SK-N-SH (cell line): Measurements from ENCODE around the gene NUAK1. TPM values are rescaled to one million over a fixed set of nuclear protein-coding genes. Genes with fewer than 3 reads are reported as not detected.

Experiments
- CTCF ChIA-PET: fragments of 300-600, 350-600 bp; formaldehyde crosslinking; extraction: SDS; loops from one replicate; lab custom pipeline; 2021; lab: Yijun Ruan, JAX
- POLR2A ChIA-PET: fragments of 350-600 bp; sonication (Branson Sonifier 250); formaldehyde crosslinking; extraction: SDS; loops from one replicate; lab custom pipeline; 2020; ENCODE audit warnings: antibody characterized with exemption, inconsistent platforms; lab: Yijun Ruan, JAX
- DNase-seq: peaks from one replicate; pipeline ENCODE4 v3.0.0; 2012
- H2AFZ ChIP-seq: fragments of 200-600 bp; sonication (generic); 2 replicates; pipeline ENCODE4 v1.8.1; 2016; ENCODE audit warnings: antibody characterized with exemption, mild to moderate bottlenecking, low read depth
- H3F3A ChIP-seq: fragments of 200-600 bp; sonication (generic); replicated peaks from 2 replicates; pipeline ENCODE3; 2016; ENCODE audit warnings: antibody characterized with exemption, mild to moderate bottlenecking; ENCODE audit not compliant: insufficient read depth
- H3K27ac ChIP-seq, 2 experiments: fragments of 200-500 bp in 1 of 2; fragments of 200-600 bp in 1 of 2; sonication (Bioruptor generic) in 1 of 2; sonication (generic), shearing (Covaris generic) in 1 of 2; 2 replicates each; pipeline versions ENCODE4 v1.5.1 to v1.6.1; 2014 to 2016; ENCODE audit warnings: low read depth in 2 of 2, inconsistent platforms in 1 of 2, low read length in 1 of 2, mild to moderate bottlenecking in 1 of 2, mixed read lengths in 1 of 2
- H3K27me3 ChIP-seq: fragments of 200-600 bp; sonication (generic), shearing (Covaris generic); 2 replicates; pipeline ENCODE4 v1.6.1; 2016; ENCODE audit warnings: mixed run types; ENCODE audit not compliant: insufficient read depth
- H3K36me3 ChIP-seq, 2 experiments: fragments of 200-500 bp in 1 of 2; fragments of 200-600 bp in 1 of 2; sonication (Bioruptor generic) in 1 of 2; sonication (generic) in 1 of 2; replicated peaks in 1 of 2; 2 replicates each; pipeline versions ENCODE3 to v1.5.1; 2014 to 2016; ENCODE audit warnings: low read length in 1 of 2, mild to moderate bottlenecking in 1 of 2; ENCODE audit not compliant: insufficient read depth in 2 of 2, control insufficient read depth in 1 of 2
- H3K4me1 ChIP-seq, 2 experiments: fragments of 200-500 bp in 1 of 2; fragments of 200-600 bp in 1 of 2; sonication (Bioruptor generic) in 1 of 2; sonication (generic), shearing (Covaris generic) in 1 of 2; 2 replicates each; pipeline versions ENCODE4 v1.5.1 to v1.6.1; 2014 to 2016; ENCODE audit warnings: low read depth in 1 of 2, low read length in 1 of 2, mixed run types in 1 of 2; ENCODE audit not compliant: insufficient read depth in 2 of 2, control insufficient read depth in 1 of 2
- H3K4me2 ChIP-seq: fragments of 200-600 bp; sonication (generic), shearing (Covaris generic); 2 replicates; pipeline ENCODE4 v1.6.1; 2017; ENCODE audit warnings: mixed run types
- H3K4me3 ChIP-seq, 2 experiments: fragments of 200-500 bp in 1 of 2; fragments of 200-600 bp in 1 of 2; sonication (Bioruptor generic) in 1 of 2; sonication (generic), shearing (Covaris generic) in 1 of 2; 2 replicates each; pipeline versions ENCODE4 v1.5.1 to v1.8.1; 2014 to 2016; ENCODE audit warnings: low read depth in 2 of 2, inconsistent platforms in 1 of 2, low read length in 1 of 2, mild to moderate bottlenecking in 1 of 2, mixed read lengths in 1 of 2, moderate library complexity in 1 of 2
- H3K79me2 ChIP-seq: fragments of 200-600 bp; sonication (generic); 2 replicates; pipeline ENCODE4 v1.8.1; 2017; ENCODE audit warnings: mild to moderate bottlenecking; ENCODE audit not compliant: insufficient read depth
- H3K9ac ChIP-seq: fragments of 200-600 bp; sonication (generic); 2 replicates; pipeline ENCODE4 v1.6.1; 2017; ENCODE audit warnings: mixed run types
- H3K9me2 ChIP-seq: fragments of 200-600 bp; sonication (generic); 2 replicates; pipeline ENCODE4 v1.6.1; 2017; ENCODE audit warnings: mixed run types
- H3K9me3 ChIP-seq: fragments of 200-600 bp; sonication (generic); 2 replicates; pipeline ENCODE4 v1.6.1; 2017; ENCODE audit warnings: mixed run types, mild to moderate bottlenecking, moderate library complexity
- H4K20me1 ChIP-seq: fragments of 200-600 bp; sonication (generic); 2 replicates; pipeline ENCODE4 v1.6.1; 2017; ENCODE audit warnings: mild to moderate bottlenecking, mixed run types; ENCODE audit not compliant: insufficient read depth
- CHD2 ChIP-seq: fragments of 150-350 bp; IDR thresholded peaks from 2 replicates; pipeline ENCODE4 v1.6.1; 2018; ENCODE audit warnings: low read length; ENCODE audit not compliant: partially characterized antibody
- ELF1 ChIP-seq: IDR thresholded peaks from 2 replicates; pipeline ENCODE4 v1.4.0; 2012
- FOSL2 ChIP-seq: IDR thresholded peaks from 2 replicates; pipeline ENCODE4 v1.4.0; 2012; ENCODE audit warnings: low read depth, mild to moderate bottlenecking, moderate library complexity, borderline replicate concordance
- FOXJ3 ChIP-seq: sonication (generic); formaldehyde crosslinking; IDR thresholded peaks from 2 replicates; pipeline ENCODE4 v1.5.1; 2020; ENCODE audit warnings: mild to moderate bottlenecking, missing genetic modification reagents
- GABPA ChIP-seq: IDR thresholded peaks from 2 replicates; pipeline ENCODE4 v1.4.0; 2012; ENCODE audit warnings: low read depth, mild to moderate bottlenecking
- IRF3 ChIP-seq: fragments of 150-350 bp; IDR thresholded peaks from 2 replicates; pipeline ENCODE4 v1.6.1; 2016; ENCODE audit warnings: mild to moderate bottlenecking, low read depth, low read length
- MEF2A ChIP-seq: IDR thresholded peaks from 2 replicates; pipeline ENCODE4 v1.4.0; 2012; ENCODE audit warnings: low read depth, borderline replicate concordance
- NFIC ChIP-seq: IDR thresholded peaks from 2 replicates; pipeline ENCODE4 v1.4.0; 2012; ENCODE audit warnings: borderline replicate concordance
- NRF1 ChIP-seq: IDR thresholded peaks from 2 replicates; pipeline ENCODE4 v1.6.1; 2012; ENCODE audit warnings: low read depth, mild to moderate bottlenecking, low read length
- PBX3 ChIP-seq: IDR thresholded peaks from 2 replicates; pipeline ENCODE4; 2012
- POLR2AphosphoS5 ChIP-seq: IDR thresholded peaks from 2 replicates; pipeline ENCODE4 v1.6.1; 2012; ENCODE audit warnings: low read depth, low read length
- RAD21 ChIP-seq: IDR thresholded peaks from 2 replicates; pipeline ENCODE4 v1.6.1; 2012; ENCODE audit warnings: mild to moderate bottlenecking, low read length
- RFX5 ChIP-seq: IDR thresholded peaks from 2 replicates; pipeline ENCODE4 v1.6.1; 2012; ENCODE audit warnings: mild to moderate bottlenecking, improper control_type of control experiment, low read length
- RXRA ChIP-seq: IDR thresholded peaks from 2 replicates; pipeline ENCODE4 v1.4.0; 2012; ENCODE audit warnings: low read depth, mild to moderate bottlenecking, borderline replicate concordance
- TCF12 ChIP-seq: IDR thresholded peaks from 2 replicates; pipeline ENCODE4 v1.4.0; 2012
- TEAD4 ChIP-seq: IDR thresholded peaks from 2 replicates; pipeline ENCODE4 v1.4.0; 2012; ENCODE audit warnings: mild to moderate bottlenecking, borderline replicate concordance; ENCODE audit not compliant: insufficient read depth
- USF1 ChIP-seq: IDR thresholded peaks from 2 replicates; pipeline ENCODE4 v1.4.0; 2012; ENCODE audit warnings: low read depth, borderline replicate concordance
- USF2 ChIP-seq: fragments of 150-350 bp; IDR thresholded peaks from 2 replicates; pipeline ENCODE4 v1.6.1; 2017; ENCODE audit warnings: antibody characterized with exemption, low read length, low read depth, borderline replicate concordance
- YY1 ChIP-seq: IDR thresholded peaks from 2 replicates; pipeline ENCODE4 v1.4.0; 2012; ENCODE audit warnings: low read depth, mild to moderate bottlenecking
- WGBS: methylation state at CpG from one replicate; pipeline ENCODE4 v1.1.6; 2017; ENCODE audit warnings: low lambda C conversion rate; 5-methylcytosine and 5-hydroxymethylcytosine counted together
- polyA plus RNA-seq, 3 experiments: library from polyadenylated mRNA; depleted of rRNA; stranded (reverse); fragments of >200 nt; gene quantifications; 2 replicates each; pipeline ENCODE4 v1.2.3, GENCODE V29; 2012

Gene NUAK1
- polyA plus RNA-seq, 1 of the 3 experiments (the other 2 are of a cell fraction): 8.1 TPM

GRCh38 chr12:106030210-106031071, 108.3 kb downstream of the NUAK1 start (continued):
- TF ChIP-seq GABPA (peak; percentile 20; the same call in 1 of the 2 replicates), FOXJ3 (CRISPR knock-in tag) (no peak), TCF12 (peak; percentile 91), YY1 (no peak), PBX3 (peak; percentile 91), RXRA (peak; percentile 73; the same call in 1 of the 2 replicates), ELF1 (no peak), USF1 (no peak), TEAD4 (peak; percentile 92), USF2 (no peak)

GRCh38 chr12:106029532-106029931, 109.2 kb downstream of the NUAK1 start:
- Histone ChIP-seq H2AFZ (0 out of 2 replicates have a peak overlapping the region, but pooled peaks have one; percentile 80), H3K79me2 (no peaks in the 10 kb centered on the region; the same call in 1 of the 2 replicates), H3K4me2 (0 out of 2 replicates have a peak overlapping the region, but pooled peaks have one; percentile 70), H4K20me1 (no peaks in the 10 kb centered on the region), H3K27ac (peak overlapping the region; percentile 88 to 95; a peak in 3 of 4 replicates), H3K4me1 (peaks cover 2 to 14% of the 10 kb centered on the region in 2 experiments; a peak in 3 of 4 replicates), H3K9ac (peak overlapping the region; percentile 73; the same call in 1 of the 2 replicates), H3F3A (peaks cover 19% of the 10 kb centered on the region), H3K4me3 (no peak overlapping the region), H3K36me3 (no peaks in the 10 kb centered on the region), H3K27me3 (no peaks in the 10 kb centered on the region)
- ChIA-PET POLR2A (no interaction called here), CTCF (no interaction called here)
- DNase-seq: no peak
- WGBS: 41% methylated on average over 1 of the region's 1 CpG
- TF ChIP-seq RFX5 (no peak), MEF2A (no peak), POLR2AphosphoS5 (no peak), NFIC (no peak), IRF3 (no peak), CHD2 (no peak), ELF1 (no peak), RAD21 (no peak), NRF1 (no peak), YY1 (no peak), PBX3 (no peak), FOSL2 (no peak)
- TF ChIP-seq, all 33 proteins: peak for 0
- Histone ChIP-seq H3K9me2 (no peaks in the 10 kb centered on the region), H3K9me3 (no peaks in the 10 kb centered on the region)
